T follicular helper cell (primary cell): ENCODE measurements around the gene KRTAP20-3.

Experiments used
- DNase-seq: peaks from one replicate; pipeline ENCODE4 v3.0.0-alpha.2; 2020; ENCODE audit warnings: low read depth

Gene KRTAP20-3

GRCh38 chr21:30684506-30684905 lies 41.8 kb downstream of the KRTAP20-3 start:
- no peak for DNase-seq

GRCh38 chr21:30689822-30690221 lies 47.2 kb downstream of the KRTAP20-3 start:
- no peak for DNase-seq
